ENCODE measurements around the gene FLNB.
A peak's percentile ranks its signal among the peaks of the same experiment; 100 is the strongest.
"Not testable (repeated sequence)": the region's sequence is repeated elsewhere in the genome, so short reads cannot be mapped to it uniquely, and the experiment has no call there.

FLNB gene

DNA sequence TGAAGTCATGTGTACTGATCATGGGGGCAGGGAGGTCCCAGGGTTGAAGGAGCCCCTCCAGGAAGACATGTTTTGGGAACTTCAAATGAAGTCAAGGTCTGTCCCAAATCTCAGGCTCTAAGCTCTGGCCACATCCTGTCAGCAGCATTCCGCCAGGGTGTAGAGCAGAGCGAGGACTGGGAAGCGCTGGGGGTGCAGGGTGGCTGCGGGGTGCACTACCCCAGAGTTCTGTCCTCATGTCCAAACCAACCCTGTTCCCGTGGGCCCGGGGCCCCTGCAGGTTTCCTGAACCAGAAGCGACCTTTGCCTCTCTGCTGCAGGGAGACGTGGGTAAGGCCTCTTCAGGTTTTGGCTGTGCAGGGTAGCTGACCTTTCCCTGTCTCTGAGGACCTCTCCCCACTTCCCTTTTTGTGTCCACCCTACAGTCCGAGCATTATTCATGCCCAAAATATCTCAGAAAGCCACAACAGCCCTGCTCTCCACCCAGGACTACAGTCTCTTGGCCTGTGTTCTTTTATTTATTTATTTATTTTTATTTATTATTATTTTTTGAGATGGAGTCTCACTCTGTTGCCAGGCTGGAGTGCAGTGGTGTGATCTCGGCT lies 26.6 kb upstream of the FLNB start:
- H3K27ac ChIP-seq: no peak overlapping the region
- DNase-seq (ENCODE audit: low read depth, low spot score): no peak

DNA sequence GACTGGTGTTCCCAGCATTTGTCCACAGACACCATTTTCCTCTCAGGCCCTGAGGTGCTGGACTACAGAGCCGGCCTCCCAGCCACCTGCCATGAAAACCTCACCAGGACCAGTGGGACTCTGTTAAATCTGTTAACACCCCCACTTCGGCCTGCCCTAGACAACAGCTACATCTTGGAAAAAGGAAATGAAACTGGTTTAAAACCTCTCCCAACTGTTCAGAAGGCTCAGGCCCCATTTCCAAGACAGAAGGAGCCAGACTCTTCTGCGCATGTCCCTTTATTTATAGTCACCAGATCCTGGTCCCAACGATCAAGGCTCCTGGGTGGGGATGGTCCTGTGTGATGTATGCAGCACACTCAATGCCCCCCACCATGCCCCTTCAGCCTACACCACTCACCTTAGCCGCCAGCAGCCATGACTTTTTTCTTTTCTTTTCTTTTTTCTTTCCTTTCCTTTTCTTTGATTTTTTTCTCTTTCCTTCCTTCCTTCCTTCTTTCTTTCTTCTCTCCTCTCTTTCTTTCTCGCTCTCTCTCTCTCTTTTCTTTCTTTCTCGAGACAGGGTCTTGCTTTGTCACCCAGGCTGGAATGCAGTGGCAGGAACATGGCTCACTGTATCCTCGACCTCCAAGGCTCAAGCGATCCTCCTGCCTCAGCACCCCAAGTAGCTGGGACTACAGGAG lies 25.5 kb upstream of the FLNB start:
- no peak for DNase-seq (ENCODE audit: low read depth, low spot score)
- peak overlapping the region; percentile 89 for H3K27ac ChIP-seq

DNA sequence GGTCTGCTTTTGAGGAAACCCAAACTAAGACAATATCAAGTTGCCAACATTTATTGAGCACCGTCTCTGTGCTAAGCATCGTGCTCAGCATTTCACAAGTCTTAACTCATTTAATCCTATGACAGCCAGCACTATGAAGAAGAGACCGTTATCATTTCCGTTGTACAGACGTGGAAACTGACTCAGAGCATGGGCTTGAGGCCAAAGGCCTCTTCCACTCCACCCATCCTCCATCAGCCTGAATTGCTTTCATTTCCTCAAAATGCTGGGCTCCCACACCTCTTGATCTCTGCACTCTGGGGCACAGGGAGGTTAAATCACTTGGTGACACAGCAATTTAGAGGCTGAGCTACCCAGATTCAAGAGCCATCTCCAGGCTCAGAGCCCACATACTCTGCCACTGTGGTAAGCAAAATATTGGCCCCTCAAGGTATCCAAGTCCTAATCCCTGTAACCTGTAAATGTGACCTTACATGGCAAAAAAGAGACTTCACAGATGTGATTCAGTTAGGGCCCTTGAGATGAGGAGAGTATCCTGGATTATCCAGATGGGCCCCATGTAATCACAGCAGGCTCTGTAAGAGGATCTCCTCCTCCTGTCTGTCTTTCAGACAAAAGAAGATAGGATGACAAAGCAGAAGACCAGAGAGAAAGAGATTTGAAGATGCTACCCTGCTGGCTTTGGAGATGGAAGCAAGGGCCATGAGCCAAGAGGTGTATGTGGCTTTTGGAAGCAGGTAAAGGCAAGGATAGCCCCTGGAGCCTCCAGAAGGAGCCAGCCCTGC lies 24.3 kb upstream of the FLNB start:
- H3K27ac ChIP-seq: peak overlapping the region; percentile 89

DNA sequence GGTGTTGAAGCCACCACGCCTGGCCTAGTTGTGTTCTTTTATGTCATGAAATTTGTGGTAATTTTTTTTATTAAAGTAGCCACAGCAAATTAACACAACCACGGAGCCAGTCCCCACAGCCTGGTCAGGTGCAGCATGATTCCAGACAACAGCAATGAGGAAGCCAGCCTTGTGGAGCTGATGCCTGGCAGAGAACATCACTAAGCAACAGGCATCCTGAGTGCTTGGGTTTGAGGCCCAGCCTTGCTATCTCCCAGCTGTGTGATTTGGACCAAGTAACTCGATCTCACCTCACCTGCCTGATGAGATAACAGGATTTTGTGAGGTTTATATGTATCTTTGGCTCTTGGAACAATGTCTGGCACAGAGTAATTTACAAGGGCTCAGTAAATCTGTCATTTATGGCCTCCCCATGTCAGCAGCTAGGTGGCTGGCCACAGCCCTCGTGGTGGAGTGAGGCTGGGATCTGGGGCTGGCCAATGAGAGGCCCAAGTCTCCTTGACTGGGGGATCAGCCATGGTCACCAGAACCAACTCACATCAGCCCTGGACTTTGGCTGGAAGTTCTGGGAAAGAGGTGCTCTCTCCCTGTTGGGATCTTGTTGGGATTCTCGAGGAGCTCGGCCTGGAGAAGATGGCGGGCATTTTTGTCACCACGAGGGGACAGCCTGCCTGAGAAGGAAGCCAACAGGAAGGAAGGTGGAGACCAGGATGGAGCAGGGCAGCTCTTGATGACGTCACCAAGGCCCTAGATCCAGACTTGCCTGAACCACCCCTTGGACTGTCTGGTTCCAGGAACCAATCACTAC lies 22.8 kb upstream of the FLNB start:
- peak overlapping the region; percentile 5 for H3K27ac ChIP-seq
- DNase-seq (ENCODE audit: low read depth, low spot score): no peak

More for the DNA sequence above, 24.3 kb upstream of the FLNB start:
- no peak for DNase-seq (ENCODE audit: low read depth, low spot score)

GRCh38 chr3:57985984-57986246 lies 22.3 kb upstream of the FLNB start:
- no peak for DNase-seq (ENCODE audit: low read depth, low spot score)

DNA sequence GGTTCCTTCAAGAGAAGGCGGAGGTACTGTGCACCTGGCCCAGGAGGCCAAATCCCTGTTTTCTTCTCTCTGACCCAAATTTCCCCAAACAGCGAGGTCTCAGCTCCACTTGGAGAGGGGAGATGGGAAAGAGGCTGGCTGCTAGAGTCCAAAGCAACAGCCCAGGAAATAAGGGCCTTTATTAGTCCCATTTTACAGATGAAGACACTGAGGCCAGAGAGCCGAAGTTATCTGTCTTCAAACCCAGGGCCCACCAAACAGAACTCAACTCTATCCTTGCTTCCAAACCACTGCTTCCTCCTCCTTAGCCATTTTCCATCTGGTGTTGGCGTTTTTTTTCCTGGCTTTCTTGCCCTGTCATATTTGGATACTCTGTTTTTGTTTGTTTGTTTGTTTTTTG lies 22.0 kb upstream of the FLNB start:
- DNase-seq (ENCODE audit: low read depth, low spot score): no peak
- no peak overlapping the region for H3K27ac ChIP-seq

More at GRCh38 chr3:57985984-57986246, 22.3 kb upstream of the FLNB start:
- no peak overlapping the region for H3K27ac ChIP-seq

DNA sequence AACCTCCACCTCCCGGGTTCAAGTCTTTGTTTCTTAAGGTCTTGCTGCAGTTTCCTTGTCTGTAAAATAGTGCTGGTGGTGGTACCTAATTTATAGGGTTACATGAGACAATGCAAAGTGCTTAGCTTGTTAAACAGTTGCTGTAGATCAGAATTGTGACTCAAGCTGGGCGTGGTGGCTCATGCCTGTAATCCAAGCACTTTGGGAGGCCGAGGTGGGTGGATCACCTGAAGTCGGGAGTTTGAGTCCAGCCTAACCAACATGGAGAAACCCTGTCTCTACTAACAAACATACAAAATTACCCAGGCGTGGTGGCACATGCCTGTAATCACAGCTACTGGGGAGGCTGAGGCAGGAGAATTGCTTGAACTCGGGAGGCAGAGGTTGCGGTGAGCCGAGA lies 19.0 kb upstream of the FLNB start:
- not testable (repeated sequence) for DNase-seq (ENCODE audit: low read depth, low spot score)
- H3K27ac ChIP-seq: peak overlapping the region; percentile 82

GRCh38 chr3:57989646-57990045 lies 18.6 kb upstream of the FLNB start:
- H3K27ac ChIP-seq: peak overlapping the region; percentile 82
- no peak for DNase-seq (ENCODE audit: low read depth, low spot score)

- no peak for DNase-seq (ENCODE audit: low read depth, low spot score)
- no peak overlapping the region for H3K27ac ChIP-seq
These were observed 15.6 kb upstream of the FLNB start for GRCh38 chr3:57992452-57993213.

DNA sequence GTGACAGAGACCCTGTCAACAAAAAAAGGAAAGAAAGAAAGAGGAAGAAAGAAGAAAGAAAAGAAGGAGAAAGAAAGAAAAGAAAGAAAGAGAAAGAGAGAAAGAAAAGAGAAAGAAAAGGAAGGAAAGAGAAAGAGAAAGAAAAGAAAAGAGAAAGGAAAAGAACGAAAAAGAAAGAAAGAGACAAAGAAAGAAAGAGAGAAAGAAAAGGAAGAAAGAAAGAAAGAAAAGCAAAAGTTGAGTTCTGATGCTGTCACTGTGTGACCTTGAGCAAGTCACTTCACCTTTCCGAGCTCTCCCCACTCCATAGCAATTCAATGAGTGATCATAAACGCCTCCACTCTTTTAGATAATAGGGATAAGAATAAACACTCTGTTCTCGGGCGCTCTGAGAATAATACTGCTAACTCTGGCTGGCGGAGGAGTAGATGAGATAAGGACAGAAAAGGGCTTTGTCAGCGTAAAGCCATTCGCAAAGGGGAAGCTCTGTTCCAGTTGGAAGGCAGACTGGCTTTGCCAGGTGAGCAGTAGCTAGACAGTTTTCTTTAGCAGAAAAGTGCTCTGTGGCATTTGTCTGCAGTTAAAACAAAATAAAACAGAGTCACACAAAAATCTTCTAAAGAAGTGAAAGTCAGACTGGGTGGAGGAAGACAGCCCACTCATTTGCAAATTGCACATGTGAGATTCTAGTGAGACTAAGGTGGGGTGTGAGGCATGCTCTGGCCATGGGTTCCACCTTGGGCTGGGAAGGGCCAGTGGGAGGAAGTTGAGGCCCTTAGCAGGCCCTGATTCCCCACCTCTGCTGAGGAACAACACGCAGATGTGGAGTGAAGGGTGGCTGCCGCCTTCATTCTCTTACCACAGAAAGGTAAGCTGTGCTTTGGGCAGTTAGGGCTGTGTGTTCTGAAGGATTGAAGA lies 9.6 kb upstream of the FLNB start:
- no peak for DNase-seq (ENCODE audit: low read depth, low spot score)
- H3K27ac ChIP-seq: peak overlapping the region; percentile 99

GRCh38 chr3:57999417-58000115 lies 8.7 kb upstream of the FLNB start:
- DNase-seq (ENCODE audit: low read depth, low spot score): no peak
- peak overlapping the region; percentile 99 for H3K27ac ChIP-seq

GRCh38 chr3:58000306-58001085 lies 7.7 kb upstream of the FLNB start:
- no peak for DNase-seq (ENCODE audit: low read depth, low spot score)
- peak overlapping the region; percentile 99 for H3K27ac ChIP-seq

- DNase-seq (ENCODE audit: low read depth, low spot score): no peak
- H3K27ac ChIP-seq: peak overlapping the region; percentile 99
These were observed 7.1 kb upstream of the FLNB start for GRCh38 chr3:58001086-58001467.

DNA sequence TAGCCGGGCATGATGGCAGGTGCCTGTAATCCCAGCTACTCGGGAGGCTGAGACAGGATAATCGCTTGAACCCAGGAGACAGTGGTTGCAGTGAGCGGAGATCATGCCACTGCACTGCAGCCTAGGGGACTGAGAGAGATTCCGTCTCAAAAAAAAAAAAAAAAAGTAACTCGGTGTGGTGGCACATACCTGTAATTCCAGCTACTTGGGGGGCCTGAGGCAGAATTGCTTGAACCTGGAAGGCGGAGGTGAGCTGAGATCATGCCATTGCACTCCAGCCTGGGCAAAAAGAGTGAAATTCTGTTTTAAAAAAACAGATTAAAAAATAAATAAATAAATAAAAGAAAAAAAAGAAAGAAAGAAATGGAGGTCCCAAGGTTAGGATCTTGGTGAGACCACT lies 6.2 kb upstream of the FLNB start:
- DNase-seq (ENCODE audit: low read depth, low spot score): no peak
- peak overlapping the region; percentile 99 for H3K27ac ChIP-seq

DNA sequence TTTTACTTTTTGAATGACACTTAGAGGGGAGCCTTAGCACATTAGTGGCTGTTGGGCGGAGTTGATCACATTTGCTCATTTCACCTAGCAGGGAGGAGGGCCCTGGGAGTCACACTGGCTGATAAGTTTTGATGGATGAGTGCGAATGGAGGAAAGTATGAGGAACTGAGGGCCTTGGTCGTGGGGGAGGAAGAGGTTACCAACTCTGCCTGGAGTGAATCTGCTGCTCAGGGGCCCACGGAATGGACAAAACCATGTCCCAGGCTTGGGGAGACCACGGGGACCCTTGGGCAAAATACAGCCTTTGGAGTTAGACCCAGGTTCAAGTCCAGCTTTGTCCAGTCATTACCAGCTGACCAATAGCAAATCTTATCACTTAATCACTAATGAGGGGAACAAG lies 5.1 kb upstream of the FLNB start:
- H3K27ac ChIP-seq: peak overlapping the region; percentile 99
- DNase-seq (ENCODE audit: low read depth, low spot score): no peak

GRCh38 chr3:58004973-58005372 lies 3.2 kb upstream of the FLNB start:
- DNase-seq (ENCODE audit: low read depth, low spot score): peak; percentile 80
- H3K27ac ChIP-seq: peak overlapping the region; percentile 99

- peak overlapping the region; percentile 99 for H3K27ac ChIP-seq
- DNase-seq (ENCODE audit: low read depth, low spot score): peak; percentile 89
These were observed 2.6 kb upstream of the FLNB start for GRCh38 chr3:58005669-58006068.

DNA sequence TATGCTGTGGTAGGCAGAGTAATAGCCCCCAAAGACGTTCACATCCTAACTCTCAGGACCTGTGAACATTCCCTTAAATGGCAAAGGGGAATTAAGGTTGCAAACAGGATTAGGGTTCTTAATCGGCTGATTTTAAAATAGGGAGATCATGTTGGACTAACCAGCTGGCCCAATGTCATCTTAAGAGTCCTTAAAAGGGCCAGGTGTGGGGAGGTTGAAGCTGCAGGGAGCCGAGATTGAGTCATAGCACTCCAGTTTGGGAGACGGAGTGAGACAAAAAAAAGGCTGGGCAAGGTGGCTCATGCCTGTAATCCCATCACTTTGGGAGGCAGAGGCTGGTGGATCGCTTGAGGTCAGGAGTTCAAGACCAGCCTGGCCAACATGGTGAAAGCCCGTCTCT lies 1.6 kb upstream of the FLNB start:
- DNase-seq (ENCODE audit: low read depth, low spot score): no peak
- peak overlapping the region; percentile 99 for H3K27ac ChIP-seq
